Tibial artery (tissue), 4 donors: ENCODE measurements around the gene EGFL7.

ENCODE experiments used
- DNase-seq, 2 donors: peaks; one replicate each; pipeline ENCODE4 v3.0.0-alpha.2; 2019
- H3K27ac ChIP-seq, 2 donors: fragments of 200-600 bp; sonication (generic) in 1 of 2; 1 replicate in 1 of 2; 2 replicates in 1 of 2; pipeline ENCODE4 v1.5.1; 2018 to 2019; ENCODE audit warnings: mild to moderate bottlenecking in 1 of 2
- H3K27me3 ChIP-seq, 2 donors: fragments of 200-600 bp; sonication (generic) in 1 of 2; one replicate each; pipeline versions ENCODE4 v1.5.1 to v1.6.0; 2016 to 2019
- H3K36me3 ChIP-seq, 3 donors: fragments of 200-600 bp; sonication (generic) in 2 of 3; one replicate each; pipeline ENCODE4 v1.5.1; 2016 to 2019; ENCODE audit warnings: mild to moderate bottlenecking in 2 of 3
- H3K4me1 ChIP-seq, 4 donors: fragments of 200-600 bp; sonication (generic) in 2 of 4; 1 replicate in 3 of 4; 2 replicates in 1 of 4; pipeline ENCODE4 v1.5.1; 2016 to 2019
- H3K4me3 ChIP-seq, 2 donors: fragments of 200-600 bp; sonication (generic) in 1 of 2; 1 replicate in 1 of 2; 2 replicates in 1 of 2; pipeline ENCODE4 v1.5.1; 2018 to 2019; ENCODE audit warnings: mild to moderate bottlenecking in 2 of 2
- H3K9me3 ChIP-seq, 3 donors: fragments of 200-600 bp; sonication (generic) in 1 of 3; one replicate each; pipeline ENCODE4 v1.5.1; 2016 to 2019
- intact Hi-C: fragments of 100-400 bp; cut with DNase I; formaldehyde crosslinking; loops from one replicate; pipeline ENCODE4 v1.15.0; 2023; ENCODE audit warnings: low total_unique reads
- TF ChIP-seq, protein P1 (sequence below), 2 experiments: fragments of 200-600 bp in 1 of 2; fragments of 450-650 bp in 1 of 2; IDR thresholded peaks; one replicate each; pipeline ENCODE4 v1.5.1; 2017 to 2019; ENCODE audit warnings: antibody characterized with exemption in 2 of 2, mild to moderate bottlenecking in 1 of 2, moderate library complexity in 1 of 2

EGFL7 gene

DNA sequence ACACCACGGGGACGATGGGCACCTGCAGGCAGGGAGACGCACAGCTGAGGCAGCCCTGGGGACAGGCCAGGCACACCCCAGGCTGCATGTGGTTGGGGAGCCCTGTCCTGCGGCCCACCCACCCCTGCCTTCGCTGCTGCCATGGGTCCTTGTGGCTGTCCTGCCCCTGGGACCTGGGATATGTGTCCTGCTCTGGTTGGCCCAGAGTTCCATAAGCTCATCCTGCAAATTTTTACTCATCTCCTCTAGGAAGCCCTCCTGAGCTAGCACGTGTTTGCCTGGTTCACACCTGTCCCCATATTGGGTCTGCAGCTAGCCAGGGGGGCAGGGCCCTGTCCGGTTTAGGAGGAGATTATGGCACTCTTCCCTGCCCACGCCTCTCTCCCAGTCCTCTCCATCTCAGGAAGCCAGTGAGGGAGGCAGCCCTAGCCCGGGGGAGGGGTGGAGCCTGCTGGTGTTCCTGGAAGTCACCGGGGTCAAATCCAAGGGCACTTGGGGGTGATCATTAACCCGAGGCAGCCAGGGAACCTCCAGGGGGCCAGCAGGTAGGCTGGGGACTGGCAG lies 12.2 kb downstream of the EGFL7 start:
- no peak overlapping the region for H3K4me3 ChIP-seq
- TF ChIP-seq, protein P1, sequence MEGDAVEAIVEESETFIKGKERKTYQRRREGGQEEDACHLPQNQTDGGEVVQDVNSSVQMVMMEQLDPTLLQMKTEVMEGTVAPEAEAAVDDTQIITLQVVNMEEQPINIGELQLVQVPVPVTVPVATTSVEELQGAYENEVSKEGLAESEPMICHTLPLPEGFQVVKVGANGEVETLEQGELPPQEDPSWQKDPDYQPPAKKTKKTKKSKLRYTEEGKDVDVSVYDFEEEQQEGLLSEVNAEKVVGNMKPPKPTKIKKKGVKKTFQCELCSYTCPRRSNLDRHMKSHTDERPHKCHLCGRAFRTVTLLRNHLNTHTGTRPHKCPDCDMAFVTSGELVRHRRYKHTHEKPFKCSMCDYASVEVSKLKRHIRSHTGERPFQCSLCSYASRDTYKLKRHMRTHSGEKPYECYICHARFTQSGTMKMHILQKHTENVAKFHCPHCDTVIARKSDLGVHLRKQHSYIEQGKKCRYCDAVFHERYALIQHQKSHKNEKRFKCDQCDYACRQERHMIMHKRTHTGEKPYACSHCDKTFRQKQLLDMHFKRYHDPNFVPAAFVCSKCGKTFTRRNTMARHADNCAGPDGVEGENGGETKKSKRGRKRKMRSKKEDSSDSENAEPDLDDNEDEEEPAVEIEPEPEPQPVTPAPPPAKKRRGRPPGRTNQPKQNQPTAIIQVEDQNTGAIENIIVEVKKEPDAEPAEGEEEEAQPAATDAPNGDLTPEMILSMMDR (IDR thresholded peaks at IDR 0.05) = no peak
- H3K4me1 ChIP-seq = peaks cover 0 to 12% (median 0%) of the 10 kb centered on the region in 4 donors
- DNase-seq = no peak
- H3K36me3 ChIP-seq = peaks cover 0 to 44% (median 33%) of the 10 kb centered on the region in 3 donors
- peaks cover 0 to 23% of the 10 kb centered on the region in 2 donors for H3K27me3 ChIP-seq
- intact Hi-C loops = no loop called here
- no peak overlapping the region for H3K27ac ChIP-seq
- no peaks in the 10 kb centered on the region for H3K9me3 ChIP-seq

DNA sequence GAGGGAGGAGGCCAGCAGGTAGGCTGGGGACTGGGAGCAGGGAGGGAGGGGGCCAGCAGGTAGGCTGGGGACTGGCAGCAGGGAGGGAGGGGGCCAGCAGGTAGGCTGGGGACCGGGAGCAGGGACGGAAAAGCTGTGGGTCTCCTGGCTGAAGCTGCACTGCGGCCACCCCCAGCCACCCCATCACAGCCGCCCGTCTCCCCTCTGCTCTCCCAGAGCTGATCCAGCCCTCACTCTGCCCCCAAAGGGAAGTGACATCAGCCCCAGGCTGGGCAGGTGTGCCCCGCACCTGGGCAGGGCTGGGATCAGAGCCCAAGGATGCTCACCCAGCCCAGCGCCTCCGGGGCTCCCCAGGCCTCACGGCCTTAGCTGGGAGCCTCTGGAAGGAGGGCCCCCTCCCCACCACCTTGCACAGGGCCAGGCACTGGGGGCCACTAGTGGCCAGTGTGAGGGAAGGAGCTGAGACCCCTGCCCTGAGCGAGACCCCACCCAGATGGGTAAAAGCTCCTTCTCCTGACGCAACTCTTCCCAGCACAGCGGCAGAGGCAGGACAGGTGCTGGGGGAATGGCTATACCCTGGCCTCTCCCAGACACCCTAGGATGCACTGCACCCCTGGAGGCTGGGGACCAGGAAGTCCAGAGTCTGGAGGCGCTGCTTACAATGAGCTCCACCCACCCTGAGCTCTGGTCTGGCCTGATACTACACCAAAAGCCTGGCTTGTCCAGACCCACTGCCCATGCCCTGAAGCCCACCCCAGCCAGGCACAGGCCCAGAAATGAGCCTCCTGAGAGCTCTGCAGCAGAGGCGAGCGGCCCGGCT lies 13.0 kb downstream of the EGFL7 start:
- peaks cover 0 to 44% (median 33%) of the 10 kb centered on the region in 3 donors for H3K36me3 ChIP-seq
- H3K4me1 ChIP-seq = peaks cover 0 to 18% (median 0%) of the 10 kb centered on the region in 4 donors

DNA sequence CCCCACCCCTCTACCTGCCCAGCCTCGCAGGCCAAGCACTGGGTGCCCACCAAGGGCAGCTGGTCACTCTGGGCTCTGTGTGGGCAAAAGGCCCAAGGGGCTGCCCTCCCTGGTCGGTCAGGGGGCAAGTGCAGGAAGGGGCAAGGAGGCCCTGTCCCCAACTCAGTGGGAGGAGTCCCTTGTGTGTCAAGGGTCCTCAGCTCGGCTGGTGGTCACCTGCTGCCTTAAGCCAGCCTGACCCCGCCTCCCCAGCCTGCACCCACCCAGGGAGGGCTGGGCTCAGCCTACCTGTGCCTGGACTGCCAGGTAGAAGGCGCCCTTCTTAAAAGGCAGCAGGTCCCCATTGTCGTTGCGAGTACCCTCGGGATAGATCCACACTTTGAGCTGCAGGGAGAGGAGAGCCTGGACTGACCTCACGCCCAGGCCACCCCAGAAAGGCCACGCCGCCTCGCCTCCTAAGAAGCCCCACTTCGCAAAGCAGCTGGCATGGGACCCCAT lies 13.6 kb downstream of the EGFL7 start:
- no peak overlapping the region for H3K4me3 ChIP-seq
- H3K4me1 ChIP-seq = peaks cover 0 to 16% (median 0%) of the 10 kb centered on the region in 4 donors
- TF ChIP-seq, protein P1 (IDR thresholded peaks at IDR 0.05) = no peak
- H3K36me3 ChIP-seq = peaks cover 0 to 44% (median 33%) of the 10 kb centered on the region in 3 donors
- peaks cover 0 to 8% of the 10 kb centered on the region in 2 donors for H3K27me3 ChIP-seq
- no peak overlapping the region for H3K27ac ChIP-seq
- DNase-seq = no peak
- H3K9me3 ChIP-seq = no peaks in the 10 kb centered on the region
- intact Hi-C loops = no loop called here

More for the DNA sequence above, 13.0 kb downstream of the EGFL7 start:
- intact Hi-C loops = no loop called here
- no peak overlapping the region for H3K27ac ChIP-seq
- peaks cover 0 to 15% of the 10 kb centered on the region in 2 donors for H3K27me3 ChIP-seq
- no peak for DNase-seq
- no peaks in the 10 kb centered on the region for H3K9me3 ChIP-seq
- TF ChIP-seq, protein P1 (IDR thresholded peaks at IDR 0.05) = no peak
- H3K4me3 ChIP-seq = no peak overlapping the region

DNA sequence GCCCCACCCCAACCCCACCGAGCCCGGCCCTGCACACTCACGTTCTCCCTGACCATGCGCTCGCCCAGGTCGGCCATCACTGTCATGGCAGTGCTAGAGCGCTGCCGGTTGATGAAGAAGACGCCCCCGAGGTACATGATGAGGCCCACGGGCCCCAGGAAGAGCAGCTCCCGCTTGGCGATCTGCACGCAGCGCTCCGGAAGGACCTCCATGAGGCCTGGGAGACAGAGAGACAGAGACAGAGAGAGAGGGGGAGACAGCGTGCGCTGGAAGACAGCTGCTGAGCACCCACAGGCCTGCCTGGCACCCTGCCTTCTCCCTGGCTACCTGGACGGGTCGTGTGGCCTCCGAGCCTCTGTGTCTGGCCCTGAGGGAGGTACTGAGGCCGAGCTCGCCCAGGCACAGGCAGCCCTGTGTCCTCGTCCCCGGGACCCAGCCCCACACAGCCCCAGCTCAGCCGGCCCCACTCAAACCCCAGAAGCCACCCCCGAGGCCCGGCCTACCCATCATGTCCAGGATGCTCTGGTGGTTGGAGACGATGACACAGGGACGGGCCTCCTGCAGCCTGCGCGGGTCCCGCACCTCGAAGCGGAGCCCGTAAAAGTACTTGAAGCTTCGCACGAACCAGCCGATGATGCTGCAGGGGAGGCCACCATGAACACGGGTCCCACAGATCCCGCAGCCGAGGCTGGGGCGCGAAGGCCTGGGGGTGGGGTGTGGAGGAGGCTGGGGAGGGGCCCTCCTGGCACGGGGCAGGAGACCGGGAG lies 14.4 kb downstream of the EGFL7 start:
- TF ChIP-seq, protein P1 (IDR thresholded peaks at IDR 0.05) = no peak
- Histone ChIP-seq H3K27ac (no peak overlapping the region), H3K4me3 (no peak overlapping the region), H3K36me3 (peaks cover 0 to 44% (median 33%) of the 10 kb centered on the region in 3 donors), H3K9me3 (no peaks in the 10 kb centered on the region), H3K4me1 (peaks cover 0 to 11% (median 0%) of the 10 kb centered on the region in 4 donors), H3K27me3 (peaks cover 0 to under 1% of the 10 kb centered on the region in 2 donors)
- no peak for DNase-seq
- intact Hi-C loops = no loop called here

DNA sequence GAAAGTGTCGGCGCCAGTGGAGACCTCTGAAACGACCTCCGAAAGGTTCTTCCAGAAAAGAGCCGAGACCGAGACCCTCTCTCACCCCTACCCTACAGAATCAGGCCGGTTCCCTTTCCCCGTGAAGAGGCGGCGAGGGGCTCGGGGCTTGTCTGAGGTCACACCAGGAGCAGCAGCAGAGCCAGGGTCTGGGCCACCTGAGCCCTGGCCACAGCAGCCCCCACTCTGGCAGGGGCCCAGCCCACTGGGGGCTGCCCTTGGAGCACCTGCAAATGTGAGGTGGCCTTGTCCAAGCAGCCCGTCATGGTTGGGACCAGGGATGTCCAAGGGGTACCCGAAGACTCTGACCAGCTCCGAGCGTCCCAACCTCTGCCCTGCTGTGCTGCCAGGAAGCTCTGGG lies 15.3 kb downstream of the EGFL7 start:
- no peaks in the 10 kb centered on the region for H3K27me3 ChIP-seq
- peaks cover 0 to 38% (median 30%) of the 10 kb centered on the region in 3 donors for H3K36me3 ChIP-seq
- H3K4me3 ChIP-seq = no peak overlapping the region
- H3K27ac ChIP-seq = no peak overlapping the region
- no peaks in the 10 kb centered on the region for H3K9me3 ChIP-seq
- intact Hi-C loops = no loop called here
- peaks cover 0 to 11% (median 0%) of the 10 kb centered on the region in 4 donors for H3K4me1 ChIP-seq
- DNase-seq = no peak
- TF ChIP-seq, protein P1 (IDR thresholded peaks at IDR 0.05) = no peak
